ENCODE data around the gene KCNS3. TPM values are rescaled to one million over a fixed set of nuclear protein-coding genes. Genes with fewer than 3 reads are reported as not detected.

KCNS3 gene
- total and polyA plus RNA-seq, 2 of the 4 experiments (the other 2 are of a cell fraction) = 2.9 to 4.3 TPM

- Histone ChIP-seq H2AK5ac (ENCODE audit: low read depth, low read length) (no peak overlapping the region), H4K5ac (ENCODE audit: low read depth, low read length) (no peak overlapping the region), H3K23ac (ENCODE audit: low read depth, low read length) (no peak overlapping the region), H3K4me2 (ENCODE audit: low read depth, low read length) (no peak overlapping the region), H3K9me1 (ENCODE audit: insufficient read depth, low read length) (no peaks in the 10 kb centered on the region), H3K14ac (replicated peaks; ENCODE audit: low read depth, low read length) (no peak overlapping the region), H2BK120ac (ENCODE audit: low read depth, low read length) (no peak overlapping the region), H3K4ac (ENCODE audit: low read depth, low read length) (no peak overlapping the region), H3K9ac (ENCODE audit: low read depth, low read length) (no peak overlapping the region), H2BK5ac (ENCODE audit: low read depth, low read length, poor library complexity, severe bottlenecking) (no peak overlapping the region), H3K4me3 (ENCODE audit: insufficient read depth, low read depth, low read length) (no peak overlapping the region), H2BK20ac (ENCODE audit: low read depth, low read length) (no peak overlapping the region), H3K36me3 (ENCODE audit: control insufficient read depth, insufficient read depth, low read length) (no peaks in the 10 kb centered on the region), H3K4me1 (ENCODE audit: control insufficient read depth, insufficient read depth, low read length) (no peaks in the 10 kb centered on the region), H4K20me1 (ENCODE audit: insufficient read depth, low read length) (no peaks in the 10 kb centered on the region), H2AK9ac (replicated peaks; ENCODE audit: low read depth, low read length, poor library complexity) (no peak overlapping the region), H2BK15ac (ENCODE audit: low read depth, low read length) (no peak overlapping the region), H3K9me3 (ENCODE audit: control insufficient read depth, insufficient read depth, low read length) (no peaks in the 10 kb centered on the region), H3K79me1 (ENCODE audit: low read depth in 1 of 2, low read length in 2 of 2) (no peaks in the 10 kb centered on the region), H4K8ac (ENCODE audit: low read depth in 2 of 2, low read length in 2 of 2) (no peak overlapping the region), H3K27ac (ENCODE audit: insufficient read depth, low read length) (no peak overlapping the region), H2AFZ (replicated peaks; ENCODE audit: low read length, poor library complexity) (no peak overlapping the region), H3K56ac (ENCODE audit: extremely low read depth, insufficient read depth, low read length) (no peak overlapping the region), H3K27me3 (ENCODE audit: control insufficient read depth, insufficient read depth, low read length) (peaks cover 2% of the 10 kb centered on the region), H3K18ac (ENCODE audit: low read depth, low read length) (no peak overlapping the region), H4K91ac (ENCODE audit: insufficient read depth, low read depth, low read length) (no peak overlapping the region)
- DNase-seq (no peak), ATAC-seq (ENCODE audit: low read depth) (no peak)
- CTCF ChIA-PET = no interaction called here
- BruUV-seq (replicated peaks) = no TSS peak
- POLR2A ChIA-PET (ENCODE audit: unreplicated experiment) = no interaction called here
- intact Hi-C loops (cut with micrococcal nuclease) (no loop called here), dilution Hi-C loops (cut with HindIII; ENCODE audit: low sequenced_read_pairs, unreplicated experiment) (no loop called here), in situ Hi-C loops (cut with MboI; ENCODE audit: low sequenced_read_pairs) (loop anchor here (25.0 kb wide), 1 partner anchor 298 kb away; no protein-coding TSS in a partner anchor)
- no CpG with 5 or more reads among the region's 1 CpG for WGBS, 2 experiments (ENCODE audit: extremely low coverage in 2 of 2, insufficient read length in 1 of 2)
- no peak for TF ChIP-seq NFE2L2 (IDR thresholded peaks at IDR 0.05; ENCODE audit: low read depth, low read length)
- TF ChIP-seq POLR2A (IDR thresholded peaks at IDR 0.05; ENCODE audit: low read depth, low read length) = no peak
- no peak for TF ChIP-seq MAFK (IDR thresholded peaks at IDR 0.05; ENCODE audit: low read depth, low read length)
- no peak for TF ChIP-seq ELK1 (IDR thresholded peaks at IDR 0.05; ENCODE audit: borderline replicate concordance, low read depth, low read length)
- TF ChIP-seq CHD1 (IDR thresholded peaks at IDR 0.05; ENCODE audit: low read depth, low read length) = no peak
- no peak for TF ChIP-seq BHLHE40 (IDR thresholded peaks at IDR 0.05; ENCODE audit: low read depth, low read length)
- TF ChIP-seq RAD21 (IDR thresholded peaks at IDR 0.05; ENCODE audit: low read length) = no peak
- TF ChIP-seq RFX5 (IDR thresholded peaks at IDR 0.05; ENCODE audit: low read depth, low read length) = no peak
Measured at GRCh38 chr2:17864676-17865075, 13.8 kb upstream of the KCNS3 start.

All from IMR-90 (cell line).